ENCODE results near the gene PRB3.

PRB3 gene

GRCh38 chr12:11269607-11270006, at the start of gene PRB3:
TSS of gene PRB3 (minus strand) at chr12:11269707. CDS start at chr12:11269669, 38 bp downstream.
- no peak for DNase-seq (ENCODE audit: low read depth in 2 of 2)

- DNase-seq (ENCODE audit: low read depth in 2 of 2): no peak
These were observed 40.8 kb upstream of the PRB3 start, which contains the start of gene PRB4 for GRCh38 chr12:11310336-11310735. TSS of gene PRB4 (minus strand) at chr12:11310436. CDS start at chr12:11310398, 38 bp downstream.

- DNase-seq (ENCODE audit: low read depth in 2 of 2): no peak
These were observed 37.6 kb upstream of the PRB3 start for GRCh38 chr12:11307143-11307542.

GRCh38 chr12:11273449-11273848, 3.9 kb upstream of the PRB3 start:
- DNase-seq (ENCODE audit: low read depth in 2 of 2): no peak

- DNase-seq (ENCODE audit: low read depth in 2 of 2): no peak
These were observed 5.0 kb downstream of the PRB3 start for GRCh38 chr12:11264501-11264900.

GRCh38 chr12:11246489-11246888, 23.0 kb downstream of the PRB3 start:
- no peak for DNase-seq (ENCODE audit: low read depth in 2 of 2)

GRCh38 chr12:11242656-11243055, 26.9 kb downstream of the PRB3 start:
- DNase-seq (ENCODE audit: low read depth in 2 of 2): no peak

- no peak for DNase-seq (ENCODE audit: low read depth in 2 of 2)
These were observed 29.1 kb downstream of the PRB3 start for GRCh38 chr12:11240348-11240930.

GRCh38 chr12:11238275-11238674, 31.2 kb downstream of the PRB3 start:
- DNase-seq (ENCODE audit: low read depth in 2 of 2): no peak

GRCh38 chr12:11233532-11233931, 36.0 kb downstream of the PRB3 start:
- no peak for DNase-seq (ENCODE audit: low read depth in 2 of 2)

GRCh38 chr12:11228296-11228879, 41.1 kb downstream of the PRB3 start:
- DNase-seq (ENCODE audit: low read depth in 2 of 2): no peak

- no peak for DNase-seq (ENCODE audit: low read depth in 2 of 2)
These were observed 42.1 kb downstream of the PRB3 start for GRCh38 chr12:11227373-11227772.
